NCI-H524 (cell line): ENCODE data around the gene HNRNPR.
"Not testable (repeated sequence)": the region's sequence is repeated elsewhere in the genome, so short reads cannot be mapped to it uniquely, and the experiment has no call there.

ENCODE experiments used
- DNase-seq, 2 experiments: peaks; one replicate each; lab custom pipeline; 2025; lab: John Stamatoyannopoulos, UW

HNRNPR gene

DNA sequence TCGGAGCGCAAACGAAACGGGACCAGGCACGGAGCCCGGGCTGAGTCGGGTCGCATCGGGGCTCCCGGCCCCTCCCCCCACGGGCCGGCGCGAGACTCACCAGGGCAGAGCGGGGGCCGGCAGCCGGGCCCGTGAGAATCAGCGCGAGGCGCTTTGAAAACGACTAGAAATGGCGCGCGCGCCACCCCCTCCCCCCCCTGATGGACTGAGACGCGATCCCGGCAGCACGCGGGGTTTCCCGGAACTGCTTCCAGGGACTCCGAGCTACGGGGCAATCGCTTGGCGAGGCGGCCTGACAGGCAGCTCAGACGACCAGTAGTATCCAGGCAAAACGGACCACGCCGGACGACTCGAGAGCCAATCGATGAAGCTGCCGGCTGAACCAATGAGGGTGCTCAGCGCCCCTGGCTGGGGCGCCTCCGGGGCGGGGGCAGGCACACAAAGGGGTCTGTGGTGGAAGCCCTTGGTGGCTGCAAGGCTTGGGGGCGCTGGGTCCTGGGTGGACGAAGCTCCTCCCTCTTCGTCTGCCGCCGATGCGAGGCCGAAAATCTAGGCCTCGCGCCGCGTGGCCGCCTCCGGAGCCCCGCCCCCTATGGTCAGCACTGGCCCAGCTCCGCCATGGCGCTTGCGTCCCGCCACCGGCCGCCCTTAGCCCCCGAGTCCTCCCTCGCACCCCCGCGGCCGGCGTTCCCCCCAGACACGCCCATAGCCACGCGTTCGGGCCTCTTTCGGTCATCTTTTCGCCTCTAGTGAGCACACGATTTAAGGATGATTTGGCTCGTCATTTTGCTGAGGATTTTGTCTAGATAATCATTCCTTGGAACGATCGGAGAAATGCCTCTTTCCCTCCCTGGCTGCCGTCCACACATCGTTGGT, at the start of gene HNRNPR:
HNRNPR (minus strand) TSS at position 174 of the 876 bp plus-strand sequence. CDS start 3,276 bp downstream, outside the sequence.
- DNase-seq: peak; percentile 98 to 99

DNA sequence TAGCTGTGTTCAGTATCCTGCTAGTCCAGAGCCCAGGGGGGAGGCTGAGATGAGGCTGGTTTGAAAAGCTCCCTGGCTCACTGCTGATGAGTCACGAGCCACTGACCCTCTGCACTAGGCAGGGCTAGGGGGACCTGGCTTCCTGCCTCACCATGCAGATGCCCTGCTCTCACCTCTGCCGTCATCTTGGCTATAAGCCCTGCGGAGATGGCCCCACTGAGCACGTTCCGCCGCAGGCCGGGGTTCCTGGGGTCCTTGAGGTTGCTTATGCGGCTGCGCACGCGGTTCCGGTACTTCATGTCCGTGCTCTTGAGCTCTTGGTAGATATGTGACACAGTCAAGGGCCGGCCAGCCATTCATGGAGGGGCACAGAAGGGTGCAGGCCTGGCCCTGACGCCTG, 49.6 kb upstream of the HNRNPR start:
- DNase-seq: no peak

DNA sequence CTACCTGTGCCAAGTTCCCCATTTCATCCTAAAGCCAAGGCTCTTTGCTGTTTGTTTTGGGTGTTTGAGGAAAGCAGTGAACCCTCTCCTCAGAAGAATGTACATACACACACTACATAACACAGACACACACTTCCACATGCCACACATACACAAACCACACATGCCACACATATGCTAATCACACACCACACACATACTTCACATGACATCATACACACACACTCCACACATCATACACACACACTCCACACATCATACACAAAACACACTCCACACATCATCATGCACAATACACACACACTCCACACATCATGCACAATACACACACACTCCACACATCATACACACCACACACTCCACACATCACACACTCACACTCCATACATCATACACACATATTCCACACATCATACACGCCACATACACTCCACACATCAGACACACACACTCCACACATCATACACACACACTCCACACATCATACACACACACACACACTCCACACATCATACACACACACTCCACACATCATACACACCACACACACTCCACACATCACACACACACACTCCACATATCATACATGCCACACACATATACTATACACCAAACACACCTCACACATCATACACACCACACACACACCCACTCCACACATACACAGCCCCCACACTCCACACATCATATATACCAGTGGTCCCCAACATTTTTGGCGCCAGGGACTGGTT, 48.2 kb upstream of the HNRNPR start:
- DNase-seq: no peak

DNA sequence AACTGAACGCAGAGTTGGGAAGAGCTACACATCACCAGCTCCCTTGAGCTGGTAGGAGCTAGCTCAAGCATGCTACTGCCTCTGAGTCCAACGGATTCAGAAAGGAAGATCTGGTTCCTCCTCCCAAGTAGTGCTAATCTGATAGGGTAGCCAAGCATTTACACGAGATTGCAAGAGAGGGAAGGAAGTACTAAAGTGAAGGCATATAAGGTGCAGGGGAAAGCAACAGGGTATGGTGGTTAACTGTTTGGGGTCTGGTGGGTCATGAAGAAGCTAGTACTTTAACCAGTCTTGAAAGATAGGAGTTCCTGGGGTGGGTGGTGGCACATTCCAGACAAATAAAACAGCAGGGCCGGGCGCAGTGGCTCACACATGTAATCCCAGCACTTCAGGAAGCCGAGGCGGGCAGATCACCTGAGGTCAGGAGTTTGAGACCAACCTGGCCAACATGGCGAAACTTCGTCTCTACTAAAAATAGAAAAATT, 45.8 kb upstream of the HNRNPR start:
- DNase-seq: no peak

DNA sequence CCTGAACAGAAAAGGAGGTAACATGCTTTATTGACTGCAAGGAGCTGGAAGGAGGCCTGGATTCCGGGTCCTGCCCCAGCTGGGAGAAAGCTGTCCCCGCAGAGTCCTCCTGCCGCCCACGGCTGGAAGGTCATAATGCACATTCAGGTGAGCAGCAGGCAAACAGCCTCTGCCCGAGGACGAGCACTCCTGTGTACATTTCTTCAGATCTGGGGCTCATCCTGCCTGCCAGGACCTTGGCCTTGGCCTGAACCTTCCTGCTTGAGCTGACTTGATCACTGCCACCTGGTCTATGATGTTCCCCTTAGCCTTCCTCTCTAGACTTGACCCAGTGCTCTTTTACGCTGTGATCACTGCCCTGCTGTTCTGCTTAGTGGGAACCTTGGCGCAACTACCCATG, 43.4 kb upstream of the HNRNPR start:
- no peak for DNase-seq

GRCh38 chr1:23385119-23385621, 41.1 kb upstream of the HNRNPR start:
- no peak for DNase-seq

- no peak for DNase-seq
Observed at GRCh38 chr1:23384312-23385058, 40.4 kb upstream of the HNRNPR start.

GRCh38 chr1:23383577-23384311, 39.7 kb upstream of the HNRNPR start:
- DNase-seq: no peak

- no peak for DNase-seq
Observed at GRCh38 chr1:23381233-23381885, 37.3 kb upstream of the HNRNPR start.

DNA sequence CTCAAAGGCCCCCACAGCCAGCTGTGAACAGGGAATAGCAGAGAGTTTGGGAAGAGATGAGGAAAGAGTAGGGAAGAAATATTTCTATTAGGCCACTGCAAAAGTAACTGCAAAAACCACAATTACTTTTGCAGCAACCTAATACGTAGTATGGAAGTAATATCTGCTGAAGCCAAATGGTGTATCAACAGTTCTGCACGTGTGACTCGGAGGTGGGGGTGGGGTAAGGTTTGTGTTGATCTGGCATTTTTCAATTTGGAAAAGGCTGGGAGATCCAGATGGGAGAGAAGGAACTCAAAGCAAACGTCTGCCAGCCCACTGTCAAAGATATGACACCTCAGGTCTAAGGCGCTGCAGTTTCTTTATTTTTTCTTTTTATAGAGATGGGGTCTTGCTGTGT, 36.6 kb upstream of the HNRNPR start:
- DNase-seq: no peak

GRCh38 chr1:23380236-23380635, 36.2 kb upstream of the HNRNPR start:
- not testable (repeated sequence) for DNase-seq

DNA sequence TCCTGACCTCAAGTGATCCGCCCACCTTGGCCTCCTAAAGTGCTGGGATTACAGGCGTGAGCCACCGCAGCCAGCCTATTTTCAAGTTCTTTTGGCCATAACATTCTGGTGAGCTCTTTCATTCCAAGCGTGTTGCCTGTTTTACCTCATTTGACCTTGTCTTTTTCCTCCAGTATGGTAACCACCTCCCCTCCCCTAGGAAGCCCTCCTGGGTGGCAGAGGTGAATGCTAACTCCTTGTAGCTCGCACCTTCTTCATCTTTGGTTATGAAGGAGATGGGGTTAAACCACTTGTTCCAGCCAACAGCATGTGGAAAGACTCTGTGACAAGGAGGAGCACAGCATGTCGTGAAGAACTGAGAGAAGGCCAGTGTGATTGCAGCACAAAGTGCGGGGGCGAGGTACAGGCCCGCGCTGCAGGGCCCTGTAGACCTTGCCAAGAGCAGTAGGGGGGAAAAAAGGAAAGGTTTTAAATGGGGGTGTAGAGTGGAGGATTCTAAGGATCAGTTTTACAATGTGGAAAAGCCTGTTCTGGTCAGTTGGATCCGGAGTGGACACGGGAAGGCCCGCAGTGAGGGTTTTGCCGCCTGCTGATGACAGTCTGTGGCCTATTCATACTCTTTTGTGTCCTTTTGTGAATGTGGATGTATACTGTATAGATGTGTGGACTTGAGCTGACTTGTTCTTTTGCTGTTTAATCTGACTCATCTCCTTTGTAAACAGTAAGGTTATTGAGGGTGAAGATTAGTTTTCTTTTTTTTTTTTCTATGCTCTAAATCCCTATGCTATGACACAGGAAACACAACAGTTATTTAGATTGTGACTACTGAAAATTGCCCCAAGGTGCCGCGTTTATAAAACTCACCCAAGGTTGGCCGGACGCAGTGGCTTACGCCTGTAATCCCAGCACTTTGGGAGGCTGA, 33.1 kb upstream of the HNRNPR start:
- no peak for DNase-seq

- not testable (repeated sequence) for DNase-seq
Observed at GRCh38 chr1:23374079-23374735, 30.1 kb upstream of the HNRNPR start.

DNA sequence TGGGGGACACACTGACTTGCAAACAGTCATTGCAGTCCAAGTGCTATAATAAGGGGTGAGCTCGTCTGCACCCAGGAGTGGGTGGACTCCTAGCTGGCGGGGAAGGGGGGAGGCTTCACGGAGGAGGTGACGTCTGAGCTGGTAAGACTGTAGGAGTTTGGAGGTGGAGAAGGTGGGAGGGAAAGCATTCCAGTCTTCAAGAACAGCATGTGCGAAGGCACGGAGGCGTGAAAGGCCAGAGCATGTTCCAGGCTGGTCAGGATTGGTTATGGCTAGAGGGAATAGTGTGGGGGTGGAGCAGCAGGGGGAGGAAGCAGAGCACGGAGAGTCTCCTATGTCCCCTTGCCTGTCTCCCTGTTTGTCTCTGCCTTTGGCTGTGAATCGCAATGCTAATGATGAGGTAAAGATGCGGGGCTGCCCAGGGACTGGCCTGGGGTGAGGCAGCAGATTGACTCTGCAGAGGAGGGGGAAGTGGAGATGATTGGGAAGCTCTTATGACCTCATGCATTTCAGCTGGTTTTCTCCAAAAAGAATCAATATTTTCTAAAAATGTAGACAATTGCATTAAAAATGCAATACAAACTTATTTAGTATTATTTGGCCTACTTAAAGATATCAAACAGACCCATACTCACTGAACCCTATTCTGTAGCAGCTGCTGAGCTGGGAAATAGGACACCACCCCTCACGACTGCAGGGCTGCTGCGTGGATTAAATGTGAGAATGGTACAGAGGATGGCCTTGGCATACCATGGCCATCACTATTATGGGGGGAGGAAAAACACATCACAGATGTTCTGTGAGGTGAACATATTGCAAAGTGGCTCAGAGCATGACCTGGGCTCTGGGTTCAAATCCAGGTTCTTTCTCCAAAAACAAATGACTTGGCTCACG, 28.1 kb upstream of the HNRNPR start:
- peak in 1 of 2 experiments; percentile 32 for DNase-seq

DNA sequence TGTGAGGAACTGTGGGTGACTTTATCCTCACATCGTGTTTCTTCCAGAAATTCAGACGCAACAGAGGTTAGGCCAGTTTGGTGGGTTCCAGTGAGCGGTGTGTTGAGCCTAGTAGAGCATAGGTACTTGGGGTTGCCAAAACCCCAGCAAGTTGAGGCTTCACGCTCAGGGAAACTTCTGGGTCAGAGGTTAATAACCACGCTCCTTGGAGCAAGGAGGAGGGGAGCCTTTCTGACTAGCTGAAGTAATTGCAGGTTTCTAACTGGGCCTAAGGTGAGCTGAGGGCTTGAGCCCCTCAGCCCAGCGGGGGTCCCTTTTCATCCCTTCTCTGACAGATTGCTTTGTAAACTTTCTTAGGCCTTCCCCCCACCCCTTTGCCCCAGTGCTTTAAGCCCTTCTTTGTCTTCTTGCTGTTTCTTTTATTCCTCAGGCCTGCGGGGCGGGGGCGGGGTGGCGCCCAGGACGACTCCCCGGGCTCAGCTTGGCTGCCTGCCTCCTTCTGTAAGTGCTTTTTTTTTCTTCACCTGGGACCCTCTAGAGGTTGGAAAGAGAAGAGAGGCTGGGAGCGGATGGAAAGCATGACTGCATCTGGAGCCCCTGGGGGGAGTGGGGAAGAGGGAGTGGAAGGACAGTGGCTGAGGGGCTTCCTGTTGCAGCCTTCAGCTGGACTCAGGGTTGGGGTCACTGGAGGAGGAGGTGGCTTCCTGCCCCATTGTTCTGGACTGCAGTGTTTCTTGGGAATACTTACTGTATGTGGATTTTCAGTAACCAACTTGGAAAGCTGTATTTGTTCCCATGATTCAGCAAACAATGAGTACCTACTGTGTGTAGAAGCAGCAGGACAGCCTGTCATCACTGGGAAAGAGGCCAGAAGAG, 26.9 kb upstream of the HNRNPR start:
- DNase-seq: peak in 1 of 2 experiments; percentile 24

- peak in 1 of 2 experiments; percentile 15 for DNase-seq
Observed at GRCh38 chr1:23370330-23370708, 26.2 kb upstream of the HNRNPR start.
